ENCODE data around the gene OR14C36. TPM values are rescaled to one million over a fixed set of nuclear protein-coding genes. Genes with fewer than 3 reads are reported as not detected.
"Not testable (repeated sequence)": the region's sequence is repeated elsewhere in the genome, so short reads cannot be mapped to it uniquely, and the experiment has no call there.

OR14C36 gene
- polyA plus RNA-seq (not detected in 3 replicates), polyA minus RNA-seq (not detected in 3 replicates)
- not detected for polyA plus RNA-seq (2011; ENCODE audit: low read depth)
- polyA plus RNA-seq (2011; cell fraction: cytosol; rRNA removed) = not detected in 2 replicates
- not detected in 2 replicates for polyA plus RNA-seq (2011; cell fraction: nucleus; rRNA removed)
- not detected in 2 replicates for polyA plus RNA-seq (2012; ENCODE audit: low replicate concordance)
- not detected for polyA minus RNA-seq (2011; cell fraction: cytosol; rRNA and poly(A)+ RNA removed)
- polyA minus RNA-seq (2011; cell fraction: nucleus; rRNA and poly(A)+ RNA removed) = not detected in 2 replicates

DNA sequence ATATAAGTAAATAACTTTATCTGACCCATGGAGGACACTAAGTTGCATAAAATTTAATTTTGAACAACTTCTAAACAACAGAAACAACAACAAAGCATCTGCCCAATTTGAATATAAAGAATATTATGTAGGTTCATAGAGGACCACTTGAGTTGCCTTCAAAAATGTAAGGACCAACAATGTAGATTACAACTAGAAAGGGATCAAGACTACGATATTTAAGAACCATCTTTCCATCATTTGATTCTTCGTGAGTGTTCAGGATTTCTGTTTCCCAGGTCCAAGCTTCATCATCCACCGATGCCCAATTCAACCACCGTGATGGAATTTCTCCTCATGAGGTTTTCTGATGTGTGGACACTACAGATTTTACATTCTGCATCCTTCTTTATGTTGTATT, at the start of gene OR14C36:
Gene OR14C36, plus strand, starts transcription at position 301 of the 400 bp plus-strand sequence. Its CDS starts 0 bp downstream, at position 301.
- Histone ChIP-seq H3K9me1 (ENCODE audit: control insufficient read depth, extremely low read depth, insufficient read depth, low read length) (no peaks in the 10 kb centered on the region), H2AFZ (ENCODE audit: control insufficient read depth, low read length) (no peak within 1 kb of the TSS), H3K4me1 (ENCODE audit: control insufficient read depth, extremely low read depth, insufficient read depth, low read length) (no peaks in the 10 kb centered on the region), H3K36me3 (ENCODE audit: control insufficient read depth in 2 of 2, extremely low read depth in 1 of 2, insufficient read depth in 2 of 2, low read length in 2 of 2) (no peaks in the 10 kb centered on the region), H3K27ac (ENCODE audit: control insufficient read depth, insufficient read depth, low read length) (no peak within 1 kb of the TSS), H3K4me3 (ENCODE audit: control insufficient read depth in 2 of 3, extremely low read depth in 1 of 3, insufficient read depth in 2 of 3, low read depth in 1 of 3, low read length in 3 of 3) (no peak within 1 kb of the TSS), H3K9me3 (ENCODE audit: control insufficient read depth, low read depth, low read length) (no peaks in the 10 kb centered on the region), H3K9ac (ENCODE audit: control insufficient read depth, extremely low read depth, insufficient read depth, low read length) (no peak within 1 kb of the TSS), H3K27me3 (ENCODE audit: control insufficient read depth, extremely low read depth, insufficient read depth, low read length) (no peaks in the 10 kb centered on the region), H4K20me1 (ENCODE audit: control insufficient read depth, extremely low read depth, insufficient read depth, low read length) (no peaks in the 10 kb centered on the region), H3K4me2 (ENCODE audit: control insufficient read depth, extremely low read depth, insufficient read depth, low read depth, low read length) (no peak within 1 kb of the TSS), H3K79me2 (ENCODE audit: control insufficient read depth, insufficient read depth, low read length) (no peaks in the 10 kb centered on the region)
- TF ChIP-seq EZH2 (IDR thresholded peaks at IDR 0.05; ENCODE audit: low read length) = no peak
- TF ChIP-seq, protein P1, sequence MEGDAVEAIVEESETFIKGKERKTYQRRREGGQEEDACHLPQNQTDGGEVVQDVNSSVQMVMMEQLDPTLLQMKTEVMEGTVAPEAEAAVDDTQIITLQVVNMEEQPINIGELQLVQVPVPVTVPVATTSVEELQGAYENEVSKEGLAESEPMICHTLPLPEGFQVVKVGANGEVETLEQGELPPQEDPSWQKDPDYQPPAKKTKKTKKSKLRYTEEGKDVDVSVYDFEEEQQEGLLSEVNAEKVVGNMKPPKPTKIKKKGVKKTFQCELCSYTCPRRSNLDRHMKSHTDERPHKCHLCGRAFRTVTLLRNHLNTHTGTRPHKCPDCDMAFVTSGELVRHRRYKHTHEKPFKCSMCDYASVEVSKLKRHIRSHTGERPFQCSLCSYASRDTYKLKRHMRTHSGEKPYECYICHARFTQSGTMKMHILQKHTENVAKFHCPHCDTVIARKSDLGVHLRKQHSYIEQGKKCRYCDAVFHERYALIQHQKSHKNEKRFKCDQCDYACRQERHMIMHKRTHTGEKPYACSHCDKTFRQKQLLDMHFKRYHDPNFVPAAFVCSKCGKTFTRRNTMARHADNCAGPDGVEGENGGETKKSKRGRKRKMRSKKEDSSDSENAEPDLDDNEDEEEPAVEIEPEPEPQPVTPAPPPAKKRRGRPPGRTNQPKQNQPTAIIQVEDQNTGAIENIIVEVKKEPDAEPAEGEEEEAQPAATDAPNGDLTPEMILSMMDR (optimal IDR thresholded peaks at IDR 0.05 in 1 of 3, IDR thresholded peaks at IDR 0.05 in 1 of 3, conservative IDR thresholded peaks at IDR 0.05 in 1 of 3; ENCODE audit: extremely low read depth in 1 of 3, insufficient read depth in 2 of 3, low read length in 3 of 3) = no peak
- FAIRE-seq (no peak), DNase-seq (ENCODE audit: low read depth, low spot score) (no peak)
- dilution Hi-C loops (cut with MboI; ENCODE audit: extremely low pct_ligation_motif_present, low sequenced_read_pairs) = no loop called here

- dilution Hi-C loops (cut with MboI; ENCODE audit: extremely low pct_ligation_motif_present, low sequenced_read_pairs) = no loop called here
Observed at GRCh38 chr1:248303324-248303723, 45.3 kb upstream of the OR14C36 start, which contains the start of gene OR2T12. Gene OR2T12 (minus strand): TSS chr1:248303424. CDS start chr1:248295578, 7,846 bp downstream.

DNA sequence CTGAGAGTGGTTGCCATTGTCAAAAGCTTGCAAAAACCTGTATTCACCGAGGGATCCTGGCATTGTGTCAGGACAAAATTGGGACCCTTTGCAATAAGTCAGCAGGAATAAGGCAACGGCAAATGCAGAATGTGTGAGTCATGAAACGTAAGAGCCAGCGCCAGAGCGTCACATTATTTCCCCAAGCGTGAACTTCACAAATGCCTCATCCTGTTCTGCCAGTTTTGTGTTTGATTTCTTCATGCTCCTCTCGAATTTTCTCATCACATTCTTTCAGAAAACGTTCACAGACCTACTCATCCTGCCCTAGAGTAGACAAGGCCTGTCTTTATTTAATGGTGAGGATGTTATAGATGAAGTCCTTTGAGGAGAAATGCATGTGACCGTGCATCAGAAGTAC, 42.9 kb upstream of the OR14C36 start:
- H3K9ac ChIP-seq (ENCODE audit: control insufficient read depth, extremely low read depth, insufficient read depth, low read length); H3K4me3 ChIP-seq (ENCODE audit: control insufficient read depth in 2 of 3, extremely low read depth in 1 of 3, insufficient read depth in 2 of 3, low read depth in 1 of 3, low read length in 3 of 3); H3K79me2 ChIP-seq (ENCODE audit: control insufficient read depth, insufficient read depth, low read length); FAIRE-seq; dilution Hi-C loops (cut with MboI; ENCODE audit: extremely low pct_ligation_motif_present, low sequenced_read_pairs); H3K9me1 ChIP-seq (ENCODE audit: control insufficient read depth, extremely low read depth, insufficient read depth, low read length); H3K9me3 ChIP-seq (ENCODE audit: control insufficient read depth, low read depth, low read length); H2AFZ ChIP-seq (ENCODE audit: control insufficient read depth, low read length); H3K27me3 ChIP-seq (ENCODE audit: control insufficient read depth, extremely low read depth, insufficient read depth, low read length); H3K27ac ChIP-seq (ENCODE audit: control insufficient read depth, insufficient read depth, low read length); H3K4me2 ChIP-seq (ENCODE audit: control insufficient read depth, extremely low read depth, insufficient read depth, low read depth, low read length); H4K20me1 ChIP-seq (ENCODE audit: control insufficient read depth, extremely low read depth, insufficient read depth, low read length); H3K4me1 ChIP-seq (ENCODE audit: control insufficient read depth, extremely low read depth, insufficient read depth, low read length); DNase-seq (ENCODE audit: low read depth, low spot score); H3K36me3 ChIP-seq (ENCODE audit: control insufficient read depth in 2 of 2, extremely low read depth in 1 of 2, insufficient read depth in 2 of 2, low read length in 2 of 2): not testable (repeated sequence)

More at GRCh38 chr1:248303324-248303723, 45.3 kb upstream of the OR14C36 start, which contains the start of gene OR2T12:
- Histone ChIP-seq H3K9me1 (ENCODE audit: control insufficient read depth, extremely low read depth, insufficient read depth, low read length) (no peaks in the 10 kb centered on the region), H3K27ac (ENCODE audit: control insufficient read depth, insufficient read depth, low read length) (no peak within 1 kb of the TSS), H3K4me1 (ENCODE audit: control insufficient read depth, extremely low read depth, insufficient read depth, low read length) (no peaks in the 10 kb centered on the region), H3K79me2 (ENCODE audit: control insufficient read depth, insufficient read depth, low read length) (no peaks in the 10 kb centered on the region), H3K36me3 (ENCODE audit: control insufficient read depth in 2 of 2, extremely low read depth in 1 of 2, insufficient read depth in 2 of 2, low read length in 2 of 2) (no peaks in the 10 kb centered on the region), H4K20me1 (ENCODE audit: control insufficient read depth, extremely low read depth, insufficient read depth, low read length) (no peaks in the 10 kb centered on the region), H3K9me3 (ENCODE audit: control insufficient read depth, low read depth, low read length) (no peaks in the 10 kb centered on the region), H2AFZ (ENCODE audit: control insufficient read depth, low read length) (no peak within 1 kb of the TSS), H3K9ac (ENCODE audit: control insufficient read depth, extremely low read depth, insufficient read depth, low read length) (no peak within 1 kb of the TSS), H3K4me3 (ENCODE audit: control insufficient read depth in 2 of 3, extremely low read depth in 1 of 3, insufficient read depth in 2 of 3, low read depth in 1 of 3, low read length in 3 of 3) (no peak within 1 kb of the TSS), H3K27me3 (ENCODE audit: control insufficient read depth, extremely low read depth, insufficient read depth, low read length) (no peaks in the 10 kb centered on the region), H3K4me2 (ENCODE audit: control insufficient read depth, extremely low read depth, insufficient read depth, low read depth, low read length) (no peak within 1 kb of the TSS)
- FAIRE-seq (no peak), DNase-seq (ENCODE audit: low read depth, low spot score) (no peak)
- no peak for TF ChIP-seq EZH2 (IDR thresholded peaks at IDR 0.05; ENCODE audit: low read length)
- TF ChIP-seq, protein P1 (optimal IDR thresholded peaks at IDR 0.05 in 1 of 3, IDR thresholded peaks at IDR 0.05 in 1 of 3, conservative IDR thresholded peaks at IDR 0.05 in 1 of 3; ENCODE audit: extremely low read depth in 1 of 3, insufficient read depth in 2 of 3, low read length in 3 of 3) = no peak
